KOPT-K1 (cell line): ENCODE measurements around the gene SPEG.

ENCODE experiments used
- H3K27ac ChIP-seq: fragments of 200-600 bp; sonication (generic); 2 replicates; pipeline ENCODE4 v1.5.1; 2016; ENCODE audit warnings: antibody characterized with exemption, mild to moderate bottlenecking, low read depth, low read length; ENCODE audit not compliant: poor library complexity, severe bottlenecking
- H3K36me3 ChIP-seq: fragments of 200-600 bp; sonication (generic); 2 replicates; pipeline ENCODE4 v1.5.1; 2017; ENCODE audit warnings: antibody characterized with exemption, mild to moderate bottlenecking, low read length, moderate library complexity; ENCODE audit not compliant: insufficient read depth
- H3K9me3 ChIP-seq: fragments of 200-600 bp; sonication (generic); 2 replicates; pipeline ENCODE4 v1.5.1; 2017; ENCODE audit warnings: antibody characterized with exemption, low read length, mild to moderate bottlenecking; ENCODE audit not compliant: insufficient read depth, poor library complexity, severe bottlenecking

Gene SPEG

GRCh38 chr2:219515874-219516629, 81.4 kb downstream of the SPEG start:
- Histone ChIP-seq H3K27ac (no peak overlapping the region), H3K9me3 (no peaks in the 10 kb centered on the region), H3K36me3 (no peaks in the 10 kb centered on the region)

DNA sequence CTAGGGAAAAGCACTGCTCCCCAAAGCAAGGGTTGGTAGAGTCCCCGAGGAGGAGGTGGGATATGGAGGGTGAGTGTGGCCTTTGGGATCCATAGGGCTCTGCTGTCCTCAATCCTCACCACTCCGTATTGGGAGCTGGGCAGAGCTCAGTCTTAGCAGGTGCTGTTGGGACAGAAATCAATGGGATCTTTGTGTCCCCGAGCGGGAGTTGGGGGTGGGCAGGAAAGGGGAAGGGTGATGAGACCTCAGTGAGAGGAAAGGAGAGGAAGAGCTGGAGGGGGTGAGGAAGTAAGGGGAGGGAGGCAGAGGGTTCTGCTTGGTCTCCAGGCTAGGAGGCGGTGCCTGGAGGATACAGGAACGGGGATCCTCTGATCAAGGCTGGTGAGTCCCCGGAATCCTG, 82.2 kb downstream of the SPEG start:
- H3K36me3 ChIP-seq = no peaks in the 10 kb centered on the region
- no peaks in the 10 kb centered on the region for H3K9me3 ChIP-seq
- H3K27ac ChIP-seq = no peak overlapping the region

- H3K36me3 ChIP-seq = no peaks in the 10 kb centered on the region
- H3K9me3 ChIP-seq = no peaks in the 10 kb centered on the region
- H3K27ac ChIP-seq = no peak overlapping the region
Observed at GRCh38 chr2:219517954-219518778, 83.5 kb downstream of the SPEG start.

DNA sequence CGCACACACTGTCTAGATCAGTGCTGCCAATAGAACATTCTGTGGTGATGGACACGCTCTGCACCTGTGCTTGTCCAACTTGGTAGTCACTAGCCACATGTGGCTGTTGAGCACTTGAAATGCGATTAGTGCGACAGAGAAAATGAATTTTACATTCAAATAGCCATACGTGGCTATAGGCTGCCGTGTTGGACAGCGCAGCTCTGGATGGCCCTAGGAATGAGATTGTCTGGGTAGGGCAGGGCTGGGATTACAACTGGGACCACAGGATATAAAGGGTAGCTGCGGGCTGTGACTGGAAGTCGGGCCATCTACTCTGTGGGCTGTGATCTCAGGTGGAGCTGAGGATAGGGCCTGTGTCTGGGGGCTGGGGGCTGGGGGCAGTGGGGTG, 84.9 kb downstream of the SPEG start:
- Histone ChIP-seq H3K36me3 (no peaks in the 10 kb centered on the region), H3K9me3 (no peaks in the 10 kb centered on the region), H3K27ac (no peak overlapping the region)

DNA sequence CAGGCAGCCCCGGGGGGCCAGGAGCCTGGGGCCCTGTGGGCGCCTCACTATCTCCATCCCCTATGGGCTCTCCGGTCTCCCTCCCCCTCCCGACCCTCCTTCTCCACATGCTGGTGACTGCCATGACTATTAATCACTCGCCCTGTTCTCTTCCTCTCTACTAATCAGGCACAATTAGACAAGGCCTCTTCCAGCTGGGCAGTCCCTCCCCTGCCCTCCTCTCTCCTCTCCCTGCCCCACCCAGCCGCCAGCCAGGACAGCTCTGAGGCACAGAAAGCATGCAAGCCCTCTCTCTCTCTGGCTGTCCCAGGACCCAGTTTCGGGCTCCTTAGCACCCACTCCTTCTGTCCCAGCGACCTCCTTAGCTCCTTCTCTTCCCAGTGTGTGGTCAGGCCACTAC, 85.4 kb downstream of the SPEG start:
- Histone ChIP-seq H3K36me3 (no peaks in the 10 kb centered on the region), H3K9me3 (no peaks in the 10 kb centered on the region), H3K27ac (no peak overlapping the region)

DNA sequence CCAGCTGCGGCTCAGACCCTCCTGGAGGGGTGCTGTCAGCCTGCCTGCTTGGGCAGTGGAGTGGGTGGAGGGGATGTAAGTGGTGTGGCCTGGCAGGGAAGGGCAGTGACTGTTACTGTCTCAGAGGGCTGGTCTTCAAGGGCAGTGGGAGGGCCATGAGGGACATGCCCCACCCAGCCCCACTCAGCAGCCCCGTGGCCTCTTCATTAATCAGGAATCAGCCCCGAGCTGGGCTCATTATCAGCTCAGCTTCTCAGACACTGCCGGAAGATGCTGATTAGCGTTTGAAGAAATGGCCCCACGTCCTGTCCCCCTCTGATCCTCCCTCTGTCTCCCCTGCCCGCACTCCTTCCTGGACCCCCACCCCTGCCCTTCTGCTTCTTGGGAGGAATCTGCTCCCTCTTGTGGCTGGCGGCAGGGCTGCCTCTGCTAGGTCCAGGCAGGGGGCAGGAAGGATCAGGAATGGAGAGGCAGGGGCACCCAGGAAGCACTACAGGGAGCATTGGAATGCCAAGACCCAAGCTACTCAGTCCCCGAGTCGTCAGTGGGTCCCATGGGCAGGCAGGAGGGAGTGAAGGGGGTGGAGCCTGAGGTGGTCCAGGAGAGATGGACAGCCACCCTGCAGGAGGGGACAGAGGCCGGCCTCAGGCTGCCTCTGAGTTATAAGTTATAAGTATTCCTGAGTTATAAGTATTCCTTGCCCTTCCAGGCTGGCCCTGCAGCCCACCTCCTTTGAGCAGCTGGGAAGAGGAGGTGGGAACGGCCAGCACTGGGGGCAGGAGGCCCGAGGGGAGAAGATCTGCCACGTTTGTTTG, 86.6 kb downstream of the SPEG start:
- no peaks in the 10 kb centered on the region for H3K36me3 ChIP-seq
- H3K27ac ChIP-seq = no peak overlapping the region
- H3K9me3 ChIP-seq = no peaks in the 10 kb centered on the region

- no peaks in the 10 kb centered on the region for H3K36me3 ChIP-seq
- no peak overlapping the region for H3K27ac ChIP-seq
- H3K9me3 ChIP-seq = no peaks in the 10 kb centered on the region
Observed at GRCh38 chr2:219522111-219523030, 87.7 kb downstream of the SPEG start.

GRCh38 chr2:219523031-219523671, 88.5 kb downstream of the SPEG start:
- no peaks in the 10 kb centered on the region for H3K9me3 ChIP-seq
- H3K36me3 ChIP-seq = no peaks in the 10 kb centered on the region
- H3K27ac ChIP-seq = no peak overlapping the region

GRCh38 chr2:219524817-219525216, 90.2 kb downstream of the SPEG start:
- Histone ChIP-seq H3K36me3 (no peaks in the 10 kb centered on the region), H3K9me3 (no peaks in the 10 kb centered on the region), H3K27ac (no peak overlapping the region)

DNA sequence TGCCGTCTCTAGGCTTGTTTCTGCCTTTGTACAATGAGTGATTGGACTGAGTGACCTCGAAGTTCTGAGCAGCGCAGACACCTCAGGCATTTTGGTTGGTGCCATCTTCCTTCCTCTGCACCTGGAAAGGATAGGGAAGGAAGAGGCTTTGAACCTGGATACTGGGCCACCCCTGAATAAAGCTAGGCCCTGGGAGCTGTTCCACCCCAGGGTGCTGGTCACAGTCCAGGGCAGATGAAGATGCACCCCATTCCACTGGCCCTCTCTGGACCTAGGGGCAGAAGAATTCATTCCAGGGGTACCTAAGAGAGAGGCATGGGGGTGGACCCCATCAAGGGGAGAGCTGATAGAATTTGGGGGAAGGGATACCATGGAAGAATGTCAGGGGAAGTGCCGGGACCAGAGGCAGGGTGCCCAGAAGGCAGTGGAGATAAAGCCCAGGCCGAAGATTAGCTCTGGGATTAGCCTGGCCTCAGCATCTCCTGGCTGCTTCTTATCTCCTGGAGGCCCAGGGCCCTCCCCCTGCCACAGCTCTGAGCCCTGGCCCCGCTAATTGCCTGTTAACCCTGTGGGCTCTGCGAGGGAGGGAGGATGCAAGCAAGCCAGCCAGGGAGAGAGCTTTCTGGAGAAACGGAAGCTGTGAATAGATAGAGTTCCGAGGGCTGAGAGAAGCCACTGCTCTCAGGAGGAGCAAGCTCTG, 91.0 kb downstream of the SPEG start:
- Histone ChIP-seq H3K9me3 (no peaks in the 10 kb centered on the region), H3K36me3 (no peaks in the 10 kb centered on the region), H3K27ac (no peak overlapping the region)

GRCh38 chr2:219526320-219527075, 91.9 kb downstream of the SPEG start:
- Histone ChIP-seq H3K9me3 (no peaks in the 10 kb centered on the region), H3K27ac (no peak overlapping the region), H3K36me3 (no peaks in the 10 kb centered on the region)

DNA sequence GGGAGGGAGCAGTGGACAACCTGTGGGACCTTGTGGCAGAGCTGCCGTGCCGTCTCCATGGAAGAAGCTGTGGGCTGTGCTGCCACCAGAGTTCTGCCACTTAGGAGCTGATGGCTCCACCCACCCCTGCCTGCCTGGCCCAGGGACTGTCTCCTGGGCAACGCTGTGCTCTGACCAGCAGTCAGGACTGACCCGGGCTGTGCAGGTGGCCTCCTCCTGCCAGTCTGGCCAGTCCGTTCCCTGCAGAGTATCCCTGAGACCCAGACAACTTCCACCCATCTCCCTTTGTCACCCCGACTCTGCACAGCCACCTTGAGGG, 92.4 kb downstream of the SPEG start:
- no peaks in the 10 kb centered on the region for H3K9me3 ChIP-seq
- H3K36me3 ChIP-seq = no peaks in the 10 kb centered on the region
- H3K27ac ChIP-seq = no peak overlapping the region

- Histone ChIP-seq H3K27ac (no peak overlapping the region), H3K9me3 (no peaks in the 10 kb centered on the region), H3K36me3 (no peaks in the 10 kb centered on the region)
Observed at GRCh38 chr2:219527472-219527871, 92.8 kb downstream of the SPEG start.
